WTC11 (cell line): ENCODE results near the gene PNMT. TPM values are rescaled to one million over a fixed set of nuclear protein-coding genes. Genes with fewer than 3 reads are reported as not detected.

Experiments used
- total RNA-seq: library from RNA; stranded (reverse); gene quantifications from 3 replicates; pipeline ENCODE4 v1.2.3, GENCODE V29; 2021

PNMT gene
- total RNA-seq, 1 experiment from 2014 or later: 3.1 TPM

Other genes with a start within 250 kb of the PNMT start
- 47.0 to 50.4 TPM (median 47.9 TPM) in 3 replicates for gene MED1, start 217.2 kb upstream of the PNMT start, total RNA-seq
- 58.4 to 61.6 TPM (median 59.5 TPM) in 3 replicates for gene CDK12, start 207.0 kb upstream of the PNMT start, total RNA-seq
- not detected in 3 replicates for gene NEUROD2, start 60.5 kb upstream of the PNMT start, total RNA-seq
- 15.0 to 20.5 TPM (median 15.2 TPM) in 3 replicates for gene PPP1R1B, start 41.5 kb upstream of the PNMT start, total RNA-seq
- 64.9 to 75.3 TPM (median 65.4 TPM) in 3 replicates for gene STARD3, start 31.3 kb upstream of the PNMT start, total RNA-seq
- gene TCAP, start 3.1 kb upstream of the PNMT start, total RNA-seq: 2.5 to 2.9 TPM (median 2.8 TPM) in 3 replicates
- 24.3 to 25.7 TPM (median 24.9 TPM) in 3 replicates for gene PGAP3, start 19.6 kb downstream of the PNMT start, total RNA-seq
- 153 to 209 TPM (median 158 TPM) in 3 replicates for gene ERBB2, start 31.6 kb downstream of the PNMT start, total RNA-seq
- 40.6 to 46.7 TPM (median 46.5 TPM) in 3 replicates for gene MIEN1, start 62.1 kb downstream of the PNMT start, total RNA-seq
- gene GRB7, start 69.5 kb downstream of the PNMT start, total RNA-seq: 42.4 to 48.5 TPM (median 44.0 TPM) in 3 replicates
- 0.81 to 1.0 TPM (median 0.87 TPM) in 3 replicates for gene IKZF3, start 195.9 kb downstream of the PNMT start, total RNA-seq
- not detected in 3 replicates for gene ZPBP2, start 199.7 kb downstream of the PNMT start, total RNA-seq